GM21723 (cell line): ENCODE measurements around the gene KY.

Source experiments
- ATAC-seq: cut with Tn5 transposase; IDR thresholded peaks from one replicate; pipeline ENCODE4 v1.9.1; 2021; ENCODE audit warnings: mild to moderate bottlenecking, moderate library complexity; ENCODE audit not compliant: unreplicated experiment

Gene KY

DNA sequence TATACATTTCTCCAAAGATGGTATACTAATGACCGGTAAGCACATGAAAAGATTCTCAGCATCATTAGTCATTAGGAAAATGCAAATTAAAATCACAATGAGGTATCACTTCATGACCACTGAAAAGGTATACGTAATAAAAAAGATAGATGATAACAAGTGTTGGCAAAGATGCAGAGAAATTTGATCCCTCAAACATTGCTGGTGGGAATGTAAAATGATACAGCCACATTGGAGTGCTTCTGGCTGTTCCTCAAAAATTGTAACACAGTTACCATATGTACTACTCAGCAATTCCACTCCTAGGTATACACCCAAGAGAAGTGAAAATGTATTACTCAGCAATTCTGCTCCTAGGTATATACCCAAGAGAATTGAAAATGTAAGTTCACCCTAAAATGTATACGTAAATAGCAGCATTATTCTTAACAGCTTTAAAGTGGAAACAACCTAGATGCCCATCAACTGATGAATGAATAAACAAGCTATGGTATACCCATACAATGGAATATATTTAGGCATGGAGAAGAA is 25.0 kb upstream of the KY start:
- no peak for ATAC-seq

DNA sequence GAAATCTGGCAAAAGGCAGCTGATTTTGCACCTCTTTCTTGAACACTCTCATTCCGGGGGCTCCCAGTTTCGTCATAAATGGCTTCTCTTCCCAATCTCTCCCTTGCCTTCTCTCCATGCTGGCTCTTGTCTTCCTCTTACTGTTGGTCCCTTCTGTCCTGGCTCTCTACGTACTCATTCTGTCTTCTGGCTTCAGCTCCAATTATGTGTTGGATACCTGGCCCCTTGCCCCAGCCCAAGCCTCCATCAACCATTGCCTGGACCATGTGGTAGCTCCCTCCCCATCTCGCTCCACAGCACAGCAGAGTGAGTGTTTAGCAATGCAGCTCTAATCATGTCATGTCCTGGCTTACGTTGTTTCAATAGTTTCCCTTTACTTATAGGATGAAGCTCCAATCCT is 21.7 kb upstream of the KY start:
- ATAC-seq = no peak

DNA sequence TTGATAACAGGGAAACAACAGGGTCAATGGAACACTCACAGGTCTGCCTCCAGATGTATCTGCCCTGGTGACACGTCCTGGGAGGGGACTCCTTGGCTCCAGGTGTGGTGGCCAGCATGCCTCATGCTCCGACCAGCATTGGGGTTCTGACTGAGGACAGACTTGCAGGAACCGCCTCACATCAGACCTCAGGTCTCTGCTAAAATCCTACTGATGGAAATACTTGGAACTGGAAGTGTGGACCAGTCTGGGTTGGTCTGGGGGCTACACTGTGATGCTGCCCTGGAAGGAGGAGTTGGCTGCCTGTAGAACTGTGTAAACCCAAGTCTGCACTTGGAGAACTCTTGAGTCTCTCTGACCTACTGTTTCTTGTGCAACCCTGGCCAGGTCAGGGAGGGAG is 17.1 kb upstream of the KY start:
- ATAC-seq = no peak

DNA sequence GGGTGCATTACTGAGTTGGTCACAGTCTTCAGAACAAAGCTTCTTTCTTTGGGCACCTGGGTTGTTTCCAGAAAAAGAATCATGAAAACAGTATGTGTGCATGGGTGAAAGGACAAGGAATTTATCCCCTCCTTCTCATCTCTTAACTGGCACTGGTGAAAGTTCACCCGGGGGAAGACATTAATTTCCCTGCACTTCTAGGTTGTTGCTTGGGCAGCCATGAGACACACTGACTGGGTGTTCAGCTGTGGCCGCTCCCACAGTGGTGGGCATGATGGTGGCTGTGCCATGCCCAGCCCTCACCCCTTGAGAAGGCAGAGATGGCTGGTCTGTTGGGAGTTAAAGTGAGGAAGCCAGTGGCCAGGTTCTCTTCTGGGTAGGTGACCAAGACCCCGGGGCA is 16.6 kb upstream of the KY start:
- ATAC-seq = no peak

DNA sequence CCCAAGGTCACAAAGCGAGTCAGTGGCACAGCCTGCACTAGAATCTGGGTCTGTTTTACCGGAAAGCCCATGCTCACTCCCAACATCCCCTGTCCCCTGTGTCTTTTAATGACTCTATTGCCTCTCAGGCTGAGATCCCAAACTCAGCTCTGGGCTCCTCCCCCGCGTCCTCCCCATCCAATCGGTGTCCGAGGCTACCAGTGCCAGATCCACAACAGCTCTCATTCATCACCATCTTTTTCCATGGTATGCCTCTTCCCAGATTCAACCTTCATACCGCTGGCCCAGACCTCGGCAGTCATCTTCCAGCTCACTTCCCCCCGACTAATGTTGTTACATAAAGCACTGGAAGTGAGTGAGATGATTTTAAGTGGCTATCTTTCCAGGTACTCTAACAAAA is 16.1 kb upstream of the KY start:
- no peak for ATAC-seq

DNA sequence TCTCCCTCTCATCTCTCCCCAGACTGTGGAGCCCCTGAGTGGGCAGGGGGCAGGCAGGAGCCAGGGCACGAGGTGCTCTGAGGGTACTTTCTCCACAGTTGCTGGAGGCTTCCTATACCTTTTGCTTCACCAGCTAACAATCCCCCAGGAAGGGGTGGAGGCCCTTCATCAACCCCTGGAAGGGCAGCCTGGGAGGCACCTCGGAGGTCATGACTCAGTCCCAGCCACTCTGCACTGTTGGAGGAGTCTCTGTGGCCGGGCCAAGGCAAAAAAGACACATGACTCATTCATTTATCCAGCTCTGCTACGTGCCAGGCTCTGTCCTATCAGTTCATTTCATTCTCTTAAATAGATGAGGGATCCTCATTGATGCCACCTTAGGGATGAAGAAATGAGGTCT is 15.6 kb upstream of the KY start:
- ATAC-seq = no peak

DNA sequence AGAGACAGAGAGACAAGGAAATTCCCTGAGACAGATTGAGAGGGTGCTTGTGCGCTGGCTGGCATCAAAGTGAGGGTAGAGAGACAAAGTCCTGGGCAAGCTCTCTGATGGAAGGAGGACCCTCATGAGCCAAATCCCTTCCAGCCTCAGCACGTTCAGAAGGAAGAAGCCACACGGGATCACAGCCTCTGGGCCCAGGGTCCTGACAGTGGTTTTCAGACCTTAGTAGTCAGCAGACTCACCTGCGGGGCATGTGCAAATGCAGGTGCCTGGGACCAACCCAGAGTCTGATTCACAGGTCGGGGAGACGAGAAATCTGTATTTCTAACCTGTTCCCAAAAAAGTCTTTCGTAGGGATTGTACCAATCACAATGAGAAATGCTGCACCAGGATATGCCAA is 15.2 kb upstream of the KY start:
- ATAC-seq = no peak

DNA sequence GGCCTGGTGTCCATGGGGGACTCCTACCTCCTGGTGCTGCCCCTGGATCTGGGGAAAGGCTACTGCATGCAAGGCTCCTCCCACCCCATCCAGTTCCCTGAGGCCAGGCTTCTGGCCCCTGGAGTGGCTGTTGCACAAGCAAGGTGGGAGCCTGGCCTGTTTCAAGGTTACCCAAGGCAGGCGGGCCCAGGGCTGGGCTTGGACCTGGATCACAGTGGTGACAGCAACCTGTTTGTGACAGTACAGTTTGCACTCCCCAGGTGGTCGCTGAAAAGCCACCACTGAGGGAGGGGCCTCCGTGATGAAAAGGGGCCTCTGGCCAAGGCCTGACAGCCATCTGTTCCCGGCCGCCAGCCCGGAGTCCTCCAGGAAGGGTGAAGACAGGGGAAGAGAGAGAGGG is 14.4 kb upstream of the KY start:
- no peak for ATAC-seq

DNA sequence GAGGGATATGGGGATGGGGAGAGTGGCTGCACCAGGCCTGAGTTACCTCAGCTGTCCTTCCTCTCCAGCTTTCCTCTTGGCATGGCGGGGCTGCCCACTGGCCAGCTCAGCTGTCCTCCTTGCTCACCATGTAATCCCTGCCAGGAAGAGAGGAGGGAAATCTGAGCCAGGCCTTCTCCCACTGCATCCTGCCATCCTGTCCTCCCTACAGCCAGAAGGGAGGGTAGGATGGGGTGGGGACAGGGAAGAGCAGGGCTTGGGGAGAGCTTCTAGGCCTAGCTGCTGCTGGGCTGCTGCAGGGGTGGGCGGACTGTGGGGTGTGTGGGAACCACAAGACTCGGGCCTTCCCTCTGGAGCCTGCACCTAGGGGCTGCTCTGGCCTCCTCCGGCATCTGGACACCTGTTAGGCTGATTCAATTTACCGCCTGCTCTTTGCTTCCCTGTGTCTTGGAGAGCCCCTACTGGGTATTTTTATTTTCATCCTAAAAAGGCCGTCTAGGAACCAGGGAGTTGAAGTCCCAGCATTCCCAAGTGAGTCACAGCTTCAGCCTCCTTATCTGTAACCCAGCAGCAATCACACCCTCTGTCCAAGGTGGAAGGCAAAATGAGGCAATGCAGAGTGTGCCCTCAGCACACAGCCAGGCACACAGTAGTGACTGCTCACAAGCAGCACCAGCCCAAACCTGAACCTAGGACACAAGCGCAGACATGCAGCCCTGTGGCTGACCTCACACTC is 13.1 kb upstream of the KY start:
- ATAC-seq = no peak

DNA sequence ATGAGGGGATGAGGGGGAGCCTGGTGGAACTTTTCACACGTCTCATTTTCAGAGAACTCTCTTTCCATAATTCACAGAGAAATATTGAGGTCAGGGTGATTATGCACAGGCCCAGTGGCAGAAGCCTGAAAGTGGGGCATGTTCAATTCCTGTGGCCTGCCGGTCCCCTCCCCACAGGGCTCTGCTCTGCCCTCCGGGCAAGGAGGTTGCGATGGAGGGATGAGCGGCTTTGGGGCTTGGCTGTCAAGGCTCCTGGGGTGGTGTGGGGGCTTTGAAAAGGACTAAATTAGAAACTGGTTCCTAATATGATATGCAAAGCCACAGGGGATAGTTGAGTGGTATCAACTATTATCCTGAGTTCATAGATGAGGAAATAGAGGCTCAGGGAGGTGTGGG is 9.2 kb upstream of the KY start:
- no peak for ATAC-seq

DNA sequence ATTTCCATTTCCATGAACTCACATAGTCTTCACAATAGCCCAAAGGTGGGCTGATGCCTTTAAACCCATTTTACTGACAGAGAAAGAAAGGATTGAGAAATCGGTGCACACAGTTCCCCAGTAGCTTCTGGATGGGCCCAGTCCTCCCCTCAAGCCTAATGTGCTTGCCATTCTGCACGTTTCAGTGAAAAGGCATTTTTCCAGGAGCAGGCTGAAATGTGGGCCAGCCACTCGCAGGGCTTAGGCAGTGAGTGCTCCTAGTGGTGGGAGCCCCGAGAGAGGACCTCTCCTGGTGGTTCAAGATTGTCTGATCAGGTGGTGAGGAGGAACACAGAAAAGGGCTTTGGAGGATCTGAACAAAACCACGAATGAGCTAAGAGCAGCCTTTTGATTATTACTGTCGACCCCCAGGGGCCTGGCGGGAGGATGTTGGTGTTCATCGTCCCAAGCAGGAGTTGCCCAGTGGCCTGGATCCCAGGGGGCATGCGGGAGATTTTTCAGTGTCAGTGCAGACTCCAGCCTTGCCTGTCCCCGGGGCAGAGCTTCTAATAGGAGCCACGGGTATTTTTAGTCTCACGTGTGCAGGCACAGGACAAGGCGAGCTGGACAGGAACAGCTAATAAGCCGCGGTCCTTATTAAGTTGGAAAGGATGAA is 8.7 kb upstream of the KY start:
- no peak for ATAC-seq

DNA sequence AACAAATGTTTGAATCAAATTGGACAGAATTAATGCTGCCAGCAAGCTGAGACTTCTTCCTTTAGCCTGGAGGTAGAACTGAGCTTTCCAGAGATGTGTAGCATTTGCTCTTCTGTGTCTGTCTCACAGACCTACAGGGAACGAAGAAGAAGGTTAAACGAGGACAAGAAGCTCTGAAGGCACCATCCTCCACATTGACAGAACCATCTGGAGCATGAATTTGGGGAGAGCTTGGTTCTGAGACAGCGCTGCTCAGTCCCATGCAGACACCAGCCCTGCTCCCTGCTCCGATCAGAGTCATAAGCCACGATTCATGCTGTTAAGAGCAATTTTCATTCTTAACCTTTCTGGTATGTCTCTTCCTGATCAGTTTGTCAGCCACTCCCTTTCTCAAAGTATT is 7.7 kb upstream of the KY start:
- no peak for ATAC-seq

DNA sequence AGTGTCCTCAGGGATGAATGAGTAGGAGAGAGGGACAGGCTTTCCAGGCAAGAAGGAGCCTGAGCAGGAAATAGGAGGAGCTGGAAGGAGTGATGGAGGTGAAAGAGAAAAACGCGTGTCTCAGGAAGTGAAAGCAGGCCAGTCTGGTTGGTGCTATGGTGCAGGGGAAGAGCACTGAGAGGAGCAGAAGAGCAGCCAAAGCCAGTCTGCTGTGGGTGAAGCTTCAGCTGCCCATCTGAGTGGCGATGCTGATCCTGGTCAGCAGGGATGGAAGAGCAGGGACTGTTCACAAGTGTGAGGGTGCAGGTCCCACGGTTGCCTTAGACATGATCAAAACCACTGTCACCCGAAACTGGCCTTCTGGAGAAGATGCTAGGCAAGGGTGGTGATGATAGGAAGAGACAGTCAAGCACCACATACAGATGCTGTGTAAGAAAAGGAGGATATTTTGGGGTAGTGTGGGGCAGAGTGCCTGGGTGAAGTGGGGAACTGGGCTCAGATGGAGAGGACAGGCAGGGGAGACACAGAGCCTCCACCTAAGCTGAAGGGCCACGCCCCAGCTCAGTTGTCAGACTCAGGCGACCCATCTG is 5.5 kb upstream of the KY start:
- ATAC-seq = no peak

DNA sequence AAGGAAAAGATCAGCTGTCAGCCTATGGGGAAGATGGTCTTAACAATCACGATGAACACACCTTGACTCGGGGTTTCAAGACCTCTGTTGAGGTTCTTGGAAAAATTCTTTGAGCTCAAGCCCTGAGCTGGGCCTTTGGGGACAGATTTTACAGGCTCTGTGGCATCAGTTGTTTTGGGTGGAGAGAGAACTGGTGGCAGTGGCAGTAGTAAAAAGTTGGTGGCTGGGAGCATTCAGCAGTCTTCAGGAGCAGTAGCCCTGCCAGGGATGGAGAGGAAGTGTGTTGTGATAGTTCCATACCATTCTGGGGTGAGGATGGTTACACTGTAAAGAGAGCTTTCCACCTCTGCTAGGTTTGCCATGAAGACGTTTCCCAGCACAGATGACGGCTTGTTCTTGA is 4.9 kb upstream of the KY start:
- ATAC-seq = no peak

DNA sequence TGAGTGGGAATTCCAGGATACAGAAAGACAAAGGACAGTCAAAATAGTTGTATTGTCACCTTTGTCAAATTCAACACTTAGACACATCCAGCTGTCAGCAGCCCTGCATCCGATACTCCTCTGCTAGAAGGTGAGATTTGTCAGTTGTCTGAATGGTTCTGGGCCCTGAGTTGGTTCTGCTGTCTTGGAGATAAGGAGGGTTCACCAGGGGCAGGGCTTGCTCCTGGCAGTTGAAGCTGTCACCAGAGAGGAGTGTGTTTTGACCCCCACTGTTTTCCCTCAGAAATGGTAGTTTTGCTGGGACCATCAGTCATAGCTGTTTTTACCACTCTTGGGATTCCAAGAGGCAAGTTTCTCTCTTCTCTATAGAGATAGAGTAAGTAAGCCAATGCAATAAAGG is 3.2 kb upstream of the KY start:
- ATAC-seq = no peak

DNA sequence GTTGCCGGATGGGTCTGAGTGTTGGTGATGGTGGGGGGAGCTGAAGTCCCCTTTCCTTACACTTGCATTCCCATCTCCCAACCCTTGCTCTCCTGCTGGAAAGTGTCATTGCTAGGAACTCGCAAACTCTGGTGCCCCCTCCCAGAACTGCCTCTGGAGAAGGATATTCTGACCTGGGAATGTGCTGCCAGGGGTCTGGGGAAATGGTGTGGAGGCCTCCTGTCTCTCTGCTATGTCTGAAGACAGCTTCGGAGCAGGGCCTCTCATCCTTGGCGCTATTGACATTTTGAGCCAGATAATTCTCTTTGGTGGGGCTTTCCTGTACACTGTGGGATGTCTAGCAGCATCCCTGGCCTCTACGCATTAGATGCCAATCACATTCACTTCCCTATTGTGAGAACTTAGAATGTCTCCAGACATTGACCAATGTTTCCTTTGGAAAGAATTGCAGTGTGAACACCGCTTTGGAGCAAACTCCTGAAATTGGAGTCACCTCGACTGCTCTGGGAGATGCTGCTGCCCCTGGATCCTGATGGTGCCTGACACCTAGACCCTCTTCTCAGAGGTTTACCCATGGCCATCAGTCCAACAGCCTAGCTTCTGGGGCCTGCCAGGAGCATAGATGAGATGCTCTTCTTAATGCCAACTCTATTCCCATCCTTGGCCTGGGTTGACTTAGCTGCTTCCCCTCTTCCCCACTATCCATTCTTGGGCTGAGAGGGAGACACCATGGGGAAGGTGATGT is 2.2 kb upstream of the KY start:
- no peak for ATAC-seq

DNA sequence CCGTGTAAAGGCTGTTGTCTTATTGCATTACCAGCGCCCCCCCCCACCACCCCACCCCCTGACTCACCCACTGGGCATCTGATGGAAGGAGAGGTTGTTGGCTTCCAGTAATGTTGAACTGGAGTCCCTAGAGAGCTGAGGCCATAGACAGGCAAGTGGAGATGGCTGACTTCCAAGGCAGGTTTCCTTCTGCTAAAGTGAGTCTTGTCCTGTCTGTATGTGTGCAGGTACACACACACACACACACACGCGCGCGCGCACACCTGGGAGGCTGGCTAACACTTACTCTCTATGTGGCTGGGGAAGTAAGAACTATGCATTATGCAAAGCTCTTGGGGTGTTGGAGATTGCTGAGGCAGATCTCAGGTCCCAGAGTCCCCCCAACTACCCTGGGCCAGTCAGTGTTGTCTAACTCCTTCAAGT is 1.6 kb upstream of the KY start:
- no peak for ATAC-seq

DNA sequence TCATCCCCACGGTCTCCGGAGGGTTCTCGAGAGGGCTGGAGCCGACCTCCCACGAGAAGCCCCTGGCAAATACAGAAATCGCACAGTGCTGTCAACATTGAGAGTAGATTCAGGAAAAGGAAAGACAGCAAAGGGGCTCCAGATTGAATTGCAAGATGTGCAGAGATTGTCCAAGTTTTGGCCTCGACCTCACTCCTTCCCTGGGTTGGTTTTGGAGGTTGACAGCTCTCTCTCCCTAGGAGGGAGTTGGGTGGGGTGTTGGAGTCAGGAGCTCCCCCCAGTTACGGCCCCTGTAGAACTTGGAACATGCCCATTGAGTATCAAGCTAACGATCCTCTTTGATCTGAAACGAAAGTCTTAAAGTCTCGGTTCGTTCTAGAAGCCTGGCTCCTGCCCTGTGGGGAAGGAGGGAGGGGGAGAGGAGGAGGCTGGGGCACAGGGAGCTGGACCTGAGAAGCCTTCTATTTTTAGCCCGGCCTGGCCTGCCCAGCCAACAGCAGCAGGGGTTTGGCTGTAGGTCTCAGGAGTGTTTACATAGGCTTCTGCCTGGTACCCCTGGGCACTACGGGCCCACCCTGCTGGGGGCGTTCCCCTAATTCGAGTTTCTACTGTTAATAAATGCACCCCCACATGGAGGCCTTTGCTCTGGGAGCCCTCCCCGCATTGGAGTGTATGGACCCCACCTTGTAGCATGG is 672 bp upstream of the KY start:
- no peak for ATAC-seq

DNA sequence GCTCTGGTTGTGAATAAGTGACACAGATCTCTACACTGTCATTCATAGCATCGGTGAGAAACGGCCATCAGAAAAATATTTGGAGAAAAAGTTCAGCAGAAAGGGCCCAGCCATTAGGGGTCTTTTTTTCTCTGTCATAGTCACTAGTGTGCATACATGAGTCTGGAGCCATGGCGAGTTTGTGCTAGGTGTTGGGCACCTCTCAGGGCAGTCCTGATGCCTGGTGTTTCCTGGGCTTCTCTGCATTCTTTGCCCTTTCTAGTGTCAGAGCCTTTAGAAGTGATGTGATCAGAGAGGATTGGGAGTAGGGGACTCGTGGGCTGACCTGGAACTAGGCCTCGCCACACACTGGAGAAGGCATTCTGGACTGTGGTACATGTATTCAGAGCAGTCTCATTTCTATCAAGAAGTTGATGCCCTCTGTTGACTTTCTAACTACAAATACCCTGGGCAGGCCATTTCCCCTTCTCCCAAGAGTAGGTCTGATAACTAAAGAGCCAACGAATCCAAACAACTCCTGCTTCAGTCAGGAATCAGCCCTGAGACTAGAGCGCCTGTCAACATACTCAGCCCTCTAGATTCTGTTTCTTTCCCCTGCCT is 1.6 kb downstream of the KY start:
- ATAC-seq = no peak

DNA sequence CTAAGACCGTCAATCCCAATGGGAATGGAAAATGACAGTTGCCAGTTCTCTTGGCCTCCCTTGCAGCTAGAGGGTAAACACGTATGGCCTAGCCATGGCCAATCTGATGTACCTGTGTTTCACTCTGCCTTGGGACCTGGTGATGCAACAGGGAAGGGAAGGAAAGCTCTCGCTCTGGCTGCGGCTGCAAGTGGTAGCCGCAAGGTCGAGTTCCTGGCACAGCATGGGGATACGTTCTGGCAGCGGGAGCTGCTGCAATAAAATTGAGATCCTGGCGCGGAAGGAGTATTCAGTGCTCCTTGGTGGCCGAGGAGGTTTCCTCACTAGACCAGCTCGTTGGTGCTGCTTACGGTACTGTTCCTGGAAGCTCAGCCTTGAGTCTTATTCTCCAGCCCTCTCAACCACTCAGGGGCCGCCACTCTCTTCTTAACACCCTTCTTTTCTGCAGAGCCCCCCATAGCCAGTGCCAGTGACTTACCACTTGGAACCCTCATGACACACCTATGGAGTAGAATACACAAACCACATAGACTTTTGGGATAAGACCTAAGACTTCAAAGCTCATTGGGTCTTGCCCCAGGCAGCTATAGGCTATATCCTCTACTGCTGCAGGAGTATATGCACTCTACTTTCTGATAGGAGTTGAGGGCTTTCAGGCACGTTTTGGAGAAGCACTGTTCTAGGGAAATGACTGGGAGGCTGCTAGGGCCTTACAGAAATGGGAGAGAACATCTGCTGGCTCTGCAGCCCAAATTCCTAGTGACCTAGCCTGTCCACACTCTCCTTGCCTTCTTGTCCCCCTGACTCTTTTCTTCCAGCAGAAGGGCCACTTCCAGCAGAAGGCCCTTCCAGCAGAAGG is 2.7 kb downstream of the KY start:
- ATAC-seq = no peak
